Heart right ventricle (tissue), 16 donors: ENCODE measurements around the gene TST. TPM values are rescaled to one million over a fixed set of nuclear protein-coding genes. Genes with fewer than 3 reads are reported as not detected.

Source experiments
- ATAC-seq, 8 donors: fragments of 200-7000 bp; cut with Tn5 transposase; one replicate each; pipeline ENCODE4 v1.9.1; 2020; ENCODE audit warnings: mild to moderate bottlenecking in 8 of 8, moderate library complexity in 8 of 8, moderate number of reproducible peaks in 1 of 8
- DNase-seq, 2 donors: peaks; one replicate each; pipeline ENCODE4 v3.0.0-alpha.2; 2020
- H3K27ac ChIP-seq, 10 donors: fragments of 200-600 bp; sonication (generic) in 2 of 10; one replicate each; pipeline versions ENCODE4 v1.5.0 to v1.8.0; 2020 to 2022; ENCODE audit warnings: mild to moderate bottlenecking in 3 of 10
- H3K27me3 ChIP-seq, 7 donors: fragments of 200-600 bp; one replicate each; pipeline ENCODE4 v1.8.0; 2021 to 2022; ENCODE audit warnings: mild to moderate bottlenecking in 2 of 7
- H3K36me3 ChIP-seq, 9 donors: fragments of 200-600 bp; sonication (generic) in 1 of 9; one replicate each; pipeline versions ENCODE4 v1.5.0 to v1.8.0; 2020 to 2022; ENCODE audit warnings: mild to moderate bottlenecking in 2 of 9
- H3K4me1 ChIP-seq, 9 donors: fragments of 200-600 bp; sonication (generic) in 1 of 9; one replicate each; pipeline versions ENCODE4 v1.5.0 to v1.8.0; 2020 to 2022; ENCODE audit warnings: mild to moderate bottlenecking in 4 of 9
- H3K4me3 ChIP-seq, 10 donors: fragments of 200-600 bp; sonication (generic) in 2 of 10; one replicate each; pipeline versions ENCODE4 v1.5.0 to v1.8.0; 2020 to 2022; ENCODE audit warnings: mild to moderate bottlenecking in 7 of 10, moderate library complexity in 2 of 10
- H3K9me3 ChIP-seq, 11 donors: fragments of 200-600 bp in 10 of 11; sonication (generic) in 2 of 11; one replicate each; pipeline versions ENCODE4 v1.5.0 to v1.8.0; 2013 to 2022; ENCODE audit warnings: mild to moderate bottlenecking in 2 of 11, control low read depth in 1 of 11, moderate library complexity in 1 of 11
- WGBS, 2 donors: extraction: QIAGEN DNeasy Blood & Tissue Kit; methylation state at CpG; one replicate each; pipeline ENCODE4 v1.1.7; 2013; ENCODE audit warnings: inconsistent platforms in 1 of 2; 5-methylcytosine and 5-hydroxymethylcytosine counted together
- intact Hi-C, 10 donors: fragments of 100-400 bp; cut with DNase I; formaldehyde crosslinking; loops; one replicate each; pipeline versions ENCODE4 v1.11.1 to v1.14.2; 2022
- polyA plus RNA-seq, 2 donors: library from polyadenylated mRNA; stranded (reverse); fragments of 200-250 nt; gene quantifications; one replicate each; pipeline ENCODE4 v1.2.3, GENCODE V29; 2013
- total RNA-seq, 10 donors: library from RNA; stranded (reverse); fragmentation: NEBNext Ultra II Directional in 3 of 10; extraction: Animal tissue kit (Norgen Biotek cat#: 25700) in 3 of 10; gene quantifications; one replicate each; pipeline versions ENCODE4 v1.2.1 to v1.2.4, GENCODE V29; 2021 to 2023
- TF ChIP-seq, protein P1 (sequence below), 9 donors: fragments of 200-600 bp; sonication (generic) in 2 of 9; IDR thresholded peaks; one replicate each; pipeline versions ENCODE4 v1.5.0 to v1.8.0; 2021 to 2022; ENCODE audit warnings: antibody characterized with exemption in 9 of 9, mild to moderate bottlenecking in 5 of 9, moderate library complexity in 1 of 9
- donor health status: Arrhythmogenic right ventricular cardiomyopathy.
- donor health status: ischemic (EF 13 %, LVEDD 7.1; RV severe dilation, severe dysfunction).
- donor health status: healthy with polysubstance abuse.
- donor health status: DM: no; HTN: yes; CAD: no.
- donor health status: DM: no; HTN: no; CAD: no.
- donor health status: ischemic (EF 25% LVEDD 6.9; RV normal size, moderate dysfunction).
- donor health status: ischemic (EF 25% LVEDD 5.7; RV mildly dilated, moderate dysfunction).
- donor health status: healthy.
- donor health status: DM: yes; HTN: yes; CAD: no.
- donor health status: Ischemic cardiomyopathy.
- donor health status: ischemic (EF 35%, LVEDD 5.7; RV mildly dilated, moderate dysfunction).
- donor health status: nonischemic (EF 11% LVEDD 7.7; RV severe dilation, severe dysfunction).
- donor health status: DM: yes; HTN: yes; CAD: no.
- donor health status: PGD.
- donor health status: ischemic (EF 29% LVEDD 5.4; RV normal size, mild dysfunction).
- donor health status: nonischemic (EF 23%, LVEDD 6.1; RV moderate dilation, normal function).

Gene TST
- total and polyA plus RNA-seq, 12 donors: 34.1 to 87.4 (median 50.6) TPM

DNA sequence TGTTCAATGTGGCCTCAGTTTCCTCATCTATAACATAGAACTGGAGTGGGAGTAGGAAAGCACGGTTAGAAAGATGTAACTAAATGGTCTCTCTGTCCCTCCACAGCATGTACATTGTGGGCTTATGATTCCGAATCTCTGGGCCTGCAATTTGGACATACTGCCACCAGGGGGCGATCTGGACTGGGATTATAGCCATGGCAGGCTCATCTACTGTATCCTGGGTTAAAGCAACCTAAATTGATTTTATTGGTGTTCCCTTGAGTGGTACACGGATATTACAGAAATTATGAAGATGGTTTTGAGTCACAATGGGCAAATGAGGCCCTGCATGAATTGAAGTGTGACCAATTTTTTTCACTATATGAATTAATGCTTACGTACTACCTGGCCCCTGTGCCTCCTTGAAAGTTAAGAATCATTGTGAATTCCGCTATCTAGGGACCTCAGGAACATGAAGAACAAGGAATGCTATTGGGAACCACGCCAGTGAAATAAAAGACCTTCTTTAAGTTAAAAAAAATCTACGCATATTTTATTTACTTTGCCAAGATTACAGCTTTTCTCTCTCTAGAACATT, 32.9 kb downstream of the TST start:
- H3K4me1 ChIP-seq: no peaks in the 10 kb centered on the region
- peaks cover 0 to 20% (median 14%) of the 10 kb centered on the region in 11 donors for H3K9me3 ChIP-seq
- no peaks in the 10 kb centered on the region for H3K36me3 ChIP-seq
- H3K27ac ChIP-seq: no peak overlapping the region
- intact Hi-C loops: loop anchor here in 1 of 10 donors (10.0 kb wide), 1 partner anchor 442 kb away; no protein-coding TSS in a partner anchor
- TF ChIP-seq, protein P1, sequence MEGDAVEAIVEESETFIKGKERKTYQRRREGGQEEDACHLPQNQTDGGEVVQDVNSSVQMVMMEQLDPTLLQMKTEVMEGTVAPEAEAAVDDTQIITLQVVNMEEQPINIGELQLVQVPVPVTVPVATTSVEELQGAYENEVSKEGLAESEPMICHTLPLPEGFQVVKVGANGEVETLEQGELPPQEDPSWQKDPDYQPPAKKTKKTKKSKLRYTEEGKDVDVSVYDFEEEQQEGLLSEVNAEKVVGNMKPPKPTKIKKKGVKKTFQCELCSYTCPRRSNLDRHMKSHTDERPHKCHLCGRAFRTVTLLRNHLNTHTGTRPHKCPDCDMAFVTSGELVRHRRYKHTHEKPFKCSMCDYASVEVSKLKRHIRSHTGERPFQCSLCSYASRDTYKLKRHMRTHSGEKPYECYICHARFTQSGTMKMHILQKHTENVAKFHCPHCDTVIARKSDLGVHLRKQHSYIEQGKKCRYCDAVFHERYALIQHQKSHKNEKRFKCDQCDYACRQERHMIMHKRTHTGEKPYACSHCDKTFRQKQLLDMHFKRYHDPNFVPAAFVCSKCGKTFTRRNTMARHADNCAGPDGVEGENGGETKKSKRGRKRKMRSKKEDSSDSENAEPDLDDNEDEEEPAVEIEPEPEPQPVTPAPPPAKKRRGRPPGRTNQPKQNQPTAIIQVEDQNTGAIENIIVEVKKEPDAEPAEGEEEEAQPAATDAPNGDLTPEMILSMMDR (IDR thresholded peaks at IDR 0.05): peak; percentile 31 to 56 (median 39)
- no peak for DNase-seq
- no peak overlapping the region for H3K4me3 ChIP-seq
- H3K27me3 ChIP-seq: peaks cover 0 to 51% (median 40%) of the 10 kb centered on the region in 7 donors
- WGBS, 2 donors: 55 to 57% methylated on average over 8 of the region's 8 CpGs
- no peak for ATAC-seq

DNA sequence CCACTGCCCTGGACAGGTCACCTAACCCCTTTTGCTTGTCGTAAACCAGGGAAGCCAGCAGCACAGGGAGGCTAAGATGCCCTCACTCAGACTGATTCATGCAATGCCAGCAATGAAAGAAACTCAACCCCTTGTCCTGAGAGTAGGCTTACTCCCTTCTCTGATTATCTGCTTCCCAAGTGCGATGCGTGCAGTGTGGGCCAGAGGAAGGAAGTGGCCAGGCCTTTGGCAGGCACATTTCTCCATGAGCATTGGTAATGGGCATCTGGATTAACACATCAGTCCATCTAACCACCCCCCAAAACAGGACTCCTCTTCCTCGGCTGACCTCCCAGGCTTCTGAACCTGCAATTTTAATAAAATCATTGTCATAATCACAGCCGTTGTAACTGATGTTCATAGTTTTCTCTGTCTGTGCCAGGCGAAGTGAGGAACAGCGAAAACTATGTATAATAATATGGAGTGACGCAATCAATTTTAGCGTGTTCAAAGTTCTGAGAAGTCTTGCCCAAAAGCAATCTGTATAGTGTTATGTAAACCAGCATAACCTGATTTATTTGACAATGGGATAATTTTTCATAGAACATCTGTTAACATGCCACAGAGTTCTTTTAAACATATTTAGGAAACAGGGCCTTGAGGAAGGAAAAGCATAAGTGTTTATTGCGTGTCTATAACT, 33.9 kb downstream of the TST start:
- Histone ChIP-seq H3K4me3 (no peak overlapping the region), H3K27ac (no peak overlapping the region), H3K4me1 (no peaks in the 10 kb centered on the region), H3K9me3 (peaks cover 0 to 20% (median 14%) of the 10 kb centered on the region in 11 donors), H3K36me3 (no peaks in the 10 kb centered on the region), H3K27me3 (peaks cover 0 to 44% (median 30%) of the 10 kb centered on the region in 7 donors)
- TF ChIP-seq, protein P1 (IDR thresholded peaks at IDR 0.05): no peak
- no peak for DNase-seq
- WGBS, 2 donors: 81 to 92% methylated on average over 10 of the region's 10 CpGs
- intact Hi-C loops: loop anchor here in 1 of 10 donors (10.0 kb wide), 1 partner anchor 441 kb away; no protein-coding TSS in a partner anchor
- ATAC-seq: no peak

DNA sequence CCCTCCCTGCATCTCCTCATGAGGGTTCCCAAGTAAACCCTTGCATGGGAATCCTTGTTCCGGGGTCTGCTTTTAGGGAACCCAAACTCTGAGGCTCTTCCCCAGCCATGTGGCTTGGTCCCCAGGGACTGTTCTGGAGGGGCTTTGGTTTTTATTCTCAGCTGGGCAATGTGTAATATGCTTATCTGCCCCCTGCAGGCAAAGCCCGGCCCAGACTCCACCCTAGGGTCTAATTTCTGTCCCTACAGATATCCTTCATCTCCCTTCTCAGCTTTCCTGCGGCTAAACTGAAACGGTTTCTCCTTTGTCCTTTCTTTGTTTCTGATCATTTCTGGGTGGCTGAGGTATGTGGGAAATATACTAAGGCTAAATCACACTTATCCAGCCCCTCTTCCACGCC, 37.1 kb downstream of the TST start:
- Histone ChIP-seq H3K27me3 (peaks cover 0 to 36% (median 16%) of the 10 kb centered on the region in 7 donors), H3K9me3 (peaks cover 0 to 20% (median 14%) of the 10 kb centered on the region in 11 donors), H3K27ac (no peak overlapping the region), H3K4me1 (peaks cover 0 to 11% (median 5%) of the 10 kb centered on the region in 9 donors), H3K4me3 (no peak overlapping the region), H3K36me3 (no peaks in the 10 kb centered on the region)
- intact Hi-C loops: loop anchor here in 3 of 10 donors (5.0 to 10.0 kb wide), 2 partner anchors 200 to 437 kb away; no protein-coding TSS in a partner anchor
- DNase-seq (no peak), ATAC-seq (no peak)
- WGBS, 2 donors: 49 to 57% methylated on average over 5 of the region's 5 CpGs
- TF ChIP-seq, protein P1 (IDR thresholded peaks at IDR 0.05): no peak

DNA sequence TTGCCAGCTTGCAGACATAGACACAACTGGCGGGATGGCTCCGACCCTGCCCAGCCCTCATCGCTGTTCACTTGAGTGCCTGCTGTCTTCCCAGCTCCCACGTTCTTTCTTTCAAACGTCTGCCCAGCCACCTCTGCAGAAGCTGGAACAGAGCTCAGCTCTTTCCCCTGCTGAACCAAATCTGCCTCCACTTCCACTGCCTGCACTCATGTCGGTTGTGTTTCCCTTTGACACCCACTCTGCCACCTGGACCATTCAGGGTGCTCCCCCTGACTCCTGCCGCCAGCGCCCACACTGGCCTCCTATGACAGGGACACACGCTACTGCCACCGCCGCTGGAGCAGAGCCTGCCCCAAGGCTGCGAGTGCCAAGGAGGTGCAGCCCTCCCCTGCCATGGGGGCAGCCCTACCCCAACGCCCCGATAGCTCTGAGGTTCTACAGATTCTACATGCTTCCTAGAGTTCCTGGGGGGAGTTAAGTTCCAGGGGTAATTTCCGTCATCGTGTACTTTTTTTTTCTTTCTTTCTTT, 37.9 kb downstream of the TST start:
- no peak for ATAC-seq
- peaks cover 0 to 36% (median 16%) of the 10 kb centered on the region in 7 donors for H3K27me3 ChIP-seq
- H3K9me3 ChIP-seq: peaks cover 0 to 13% (median 10%) of the 10 kb centered on the region in 11 donors
- TF ChIP-seq, protein P1 (IDR thresholded peaks at IDR 0.05): no peak
- 78 to 80% methylated on average over 16 of the region's 16 CpGs for WGBS, 2 donors
- no peak overlapping the region for H3K27ac ChIP-seq
- intact Hi-C loops: loop anchor here in 3 of 10 donors (5.0 to 10.0 kb wide), 2 partner anchors 199 to 437 kb away; no protein-coding TSS in a partner anchor
- no peaks in the 10 kb centered on the region for H3K36me3 ChIP-seq
- DNase-seq: no peak
- H3K4me3 ChIP-seq: no peak overlapping the region
- peaks cover 0 to 11% (median 5%) of the 10 kb centered on the region in 9 donors for H3K4me1 ChIP-seq
